B cell (primary cell): ENCODE results near the gene FOXQ1. TPM values are rescaled to one million over a fixed set of nuclear protein-coding genes. Genes with fewer than 3 reads are reported as not detected.

Experiments
- ATAC-seq: fragments of 200-7000 bp; cut with Tn5 transposase; one replicate; pipeline ENCODE4 v1.10.0; 2021; ENCODE audit warnings: low read depth, mild to moderate bottlenecking, moderate number of reproducible peaks, moderate library complexity
- CTCF ChIA-PET: fragments of 350-600 bp; sonication (Branson Sonifier 250); formaldehyde crosslinking; loops from one replicate; lab custom pipeline; 2021; ENCODE audit warnings: antibody characterized with exemption, inconsistent platforms; lab: Charles Lee
- POLR2A ChIA-PET: fragments of 350-600 bp; sonication (Branson Sonifier 250); formaldehyde crosslinking; loops from one replicate; lab custom pipeline; 2021; ENCODE audit warnings: antibody characterized with exemption; lab: Charles Lee
- DNase-seq: peaks from one replicate; pipeline ENCODE4 v3.0.0; 2013
- H2AFZ ChIP-seq: 2 replicates; pipeline ENCODE4 v1.6.1; 2012; ENCODE audit warnings: mild to moderate bottlenecking, low read depth, low read length; ENCODE audit not compliant: insufficient read depth, poor library complexity, severe bottlenecking
- H3K27ac ChIP-seq, 2 donors: 1 replicate in 1 of 2; 2 replicates in 1 of 2; pipeline ENCODE4 v1.5.1; 2012 to 2013; ENCODE audit warnings: low read length in 2 of 2, mild to moderate bottlenecking in 2 of 2, moderate library complexity in 1 of 2
- H3K27me3 ChIP-seq, 4 experiments: fragments of 200-600 bp in 1 of 4; sonication (generic) in 1 of 4; replicated peaks in 1 of 4; 1 replicate in 2 of 4; 2 replicates in 2 of 4; pipeline versions ENCODE4 v1.6.1 to v1.7.0; 2013 to 2016; ENCODE audit warnings: low read length in 3 of 4, mild to moderate bottlenecking in 2 of 4, mixed read lengths in 1 of 4, moderate library complexity in 1 of 4; ENCODE audit not compliant: insufficient read depth in 4 of 4, control insufficient read depth in 3 of 4; ENCODE audit errors: control extremely low read depth in 1 of 4
- H3K36me3 ChIP-seq, 2 experiments: replicated peaks in 1 of 2; 1 replicate in 1 of 2; 2 replicates in 1 of 2; pipeline versions ENCODE4 v1.6.1 to v1.7.1; 2013; ENCODE audit warnings: low read length in 1 of 2; ENCODE audit not compliant: insufficient read depth in 2 of 2, control insufficient read depth in 1 of 2; ENCODE audit errors: control extremely low read depth in 1 of 2, extremely low read depth in 1 of 2
- H3K4me1 ChIP-seq, 2 donors: fragments of 200-600 bp in 1 of 2; sonication (generic) in 1 of 2; 1 replicate in 1 of 2; 2 replicates in 1 of 2; pipeline versions ENCODE4 v1.5.1 to v1.6.1; 2013 to 2017; ENCODE audit warnings: low read length in 2 of 2; ENCODE audit not compliant: control insufficient read depth in 2 of 2, insufficient read depth in 2 of 2
- H3K4me2 ChIP-seq: replicated peaks from 2 replicates; pipeline ENCODE3; 2012; ENCODE audit warnings: mild to moderate bottlenecking, low read depth, low read length; ENCODE audit not compliant: poor library complexity, severe bottlenecking
- H3K4me3 ChIP-seq, 5 experiments: fragments of 200-600 bp in 1 of 5; sonication (generic) in 1 of 5; 1 replicate in 3 of 5; 2 replicates in 2 of 5; pipeline versions ENCODE4 v1.5.1 to v1.7.0; 2011 to 2016; ENCODE audit warnings: low read length in 4 of 5, mild to moderate bottlenecking in 4 of 5, low read depth in 2 of 5, control low read depth in 1 of 5, moderate library complexity in 1 of 5; ENCODE audit not compliant: insufficient read depth in 1 of 5; ENCODE audit errors: control extremely low read depth in 1 of 5, extremely low read depth in 1 of 5
- H3K79me2 ChIP-seq: fragments of 200-600 bp; sonication (generic); one replicate; pipeline ENCODE4 v1.6.0; 2016; ENCODE audit warnings: low read length; ENCODE audit not compliant: control insufficient read depth, insufficient read depth
- H3K9ac ChIP-seq: fragments of 200-600 bp; sonication (generic); 2 replicates; pipeline ENCODE4 v1.6.1; 2017; ENCODE audit warnings: mild to moderate bottlenecking, low read length, moderate library complexity
- H3K9me3 ChIP-seq, 3 donors: one replicate each; pipeline versions ENCODE4 v1.6.1 to v1.7.1; 2013; ENCODE audit warnings: low read length in 2 of 3; ENCODE audit not compliant: control insufficient read depth in 2 of 3, insufficient read depth in 1 of 3; ENCODE audit errors: control extremely low read depth in 1 of 3
- H4K20me1 ChIP-seq: 2 replicates; pipeline ENCODE4 v1.6.0; 2012; ENCODE audit warnings: mild to moderate bottlenecking, low read length; ENCODE audit not compliant: insufficient read depth, control insufficient read depth, poor library complexity, severe bottlenecking
- H3K27ac Mint-ChIP-seq: one replicate; pipeline ENCODE4 v1.8.0; 2021; ENCODE audit warnings: mixed read lengths
- H3K27me3 Mint-ChIP-seq: one replicate; pipeline ENCODE4 v1.8.0; 2021; ENCODE audit warnings: mixed read lengths
- H3K4me1 Mint-ChIP-seq: one replicate; pipeline ENCODE4 v1.8.0; 2021; ENCODE audit warnings: mixed read lengths
- H3K4me3 Mint-ChIP-seq: one replicate; pipeline ENCODE4 v1.8.0; 2021; ENCODE audit warnings: mixed read lengths
- H3K9me3 Mint-ChIP-seq: one replicate; pipeline ENCODE4 v1.8.0; 2022; ENCODE audit warnings: mixed read lengths; ENCODE audit not compliant: insufficient read depth
- CTCF ChIP-seq: fragments of 200-600 bp; IDR thresholded peaks from one replicate; pipeline ENCODE4 v1.8.0; 2022; ENCODE audit warnings: antibody characterized with exemption, mild to moderate bottlenecking
- EZH2 ChIP-seq: IDR thresholded peaks from 2 replicates; pipeline ENCODE4 v1.6.1; 2012; ENCODE audit warnings: borderline replicate concordance, low read depth, mild to moderate bottlenecking, moderate library complexity, low read length; ENCODE audit not compliant: insufficient read depth, poor library complexity, severe bottlenecking
- WGBS: methylation state at CpG from one replicate; pipeline ENCODE4 v1.1.5; 2013; ENCODE audit warnings: missing lambda C conversion rate; ENCODE audit not compliant: insufficient coverage; 5-methylcytosine and 5-hydroxymethylcytosine counted together
- intact Hi-C: fragments of 100-400 bp; cut with micrococcal nuclease; formaldehyde crosslinking; loops from one replicate; pipeline ENCODE4 v1.10.0; 2022
- polyA minus RNA-seq: library from RNA; depleted of rRNA, polyadenylated mRNA; stranded (reverse); fragments of >200 nt; gene quantifications from 2 replicates; pipeline ENCODE4 v1.2.3, GENCODE V29; 2012
- polyA plus RNA-seq: library from polyadenylated mRNA; depleted of rRNA; stranded (reverse); fragments of >200 nt; gene quantifications from 2 replicates; pipeline ENCODE4 v1.2.3, GENCODE V29; 2012
- total RNA-seq, 2 donors: library from RNA; stranded (reverse); fragments of 120-200 nt in 1 of 2; gene quantifications; 1 replicate in 1 of 2; 2 replicates in 1 of 2; pipeline versions ENCODE4 v1.2.3 to v1.2.4, GENCODE V29; 2013 to 2022

The FOXQ1 gene
- total RNA-seq (not detected in 2 replicates), polyA plus RNA-seq (not detected in 2 replicates), polyA minus RNA-seq (not detected in 2 replicates)
- total RNA-seq (2013): not detected

GRCh38 chr6:1311400-1312202, at the start of gene FOXQ1:
Gene FOXQ1 (plus strand): TSS chr6:1312098. CDS start chr6:1312705, 607 bp downstream.
- ATAC-seq (no peak), DNase-seq (peak; percentile 30)
- Histone ChIP-seq H3K4me3 (peak within 1 kb of the TSS in 3 of 5 experiments; percentile 25 to 44 (median 30)), H3K9ac (peak within 1 kb of the TSS; percentile 39), H3K79me2 (no peaks in the 10 kb centered on the region), H2AFZ (peak within 1 kb of the TSS; percentile 22), H3K27me3 (peaks cover 0 to 62% (median 43%) of the 10 kb centered on the region in 4 experiments), H3K27ac (no peak within 1 kb of the TSS), H3K36me3 (no peaks in the 10 kb centered on the region), H3K9me3 (peaks cover 0 to 5% (median 0%) of the 10 kb centered on the region in 3 donors), H3K4me1 (peaks cover 25 to 36% of the 10 kb centered on the region in 2 donors), H3K4me2 (peak within 1 kb of the TSS; percentile 69), H4K20me1 (no peaks in the 10 kb centered on the region)
- Mint-ChIP-seq H3K27ac (no peak within 1 kb of the TSS), H3K4me3 (peak within 1 kb of the TSS; percentile 80), H3K4me1 (peaks cover 29% of the 10 kb centered on the region), H3K27me3 (peaks cover 73% of the 10 kb centered on the region), H3K9me3 (no peaks in the 10 kb centered on the region)
- TF ChIP-seq CTCF (no peak), EZH2 (no peak)
- intact Hi-C loops: no loop called here
- POLR2A ChIA-PET: no interaction called here
- CTCF ChIA-PET: no interaction called here
- 3% methylated on average over 75 of the region's 75 CpGs for WGBS

GRCh38 chr6:1262704-1263038, 49.2 kb upstream of the FOXQ1 start:
- no peak for ATAC-seq
- intact Hi-C loops: no loop called here
- H3K4me1 ChIP-seq: no peaks in the 10 kb centered on the region

More at GRCh38 chr6:1262704-1263038, 49.2 kb upstream of the FOXQ1 start:
- 80% methylated on average over 6 of the region's 6 CpGs for WGBS
- DNase-seq: no peak
- H3K9ac ChIP-seq: no peak overlapping the region
- no peaks in the 10 kb centered on the region for H3K79me2 ChIP-seq
- Mint-ChIP-seq H3K9me3 (no peaks in the 10 kb centered on the region), H3K4me3 (no peak overlapping the region), H3K4me1 (no peaks in the 10 kb centered on the region), H3K27ac (no peak overlapping the region), H3K27me3 (peaks cover 14% of the 10 kb centered on the region)
- no peaks in the 10 kb centered on the region for H3K36me3 ChIP-seq
- no peak overlapping the region for H3K4me2 ChIP-seq
- H3K27me3 ChIP-seq: peaks cover 0 to 2% (median 0%) of the 10 kb centered on the region in 4 experiments
- POLR2A ChIA-PET: no interaction called here
- TF ChIP-seq CTCF: no peak
- TF ChIP-seq EZH2: no peak
- CTCF ChIA-PET: no interaction called here
- H3K9me3 ChIP-seq: no peaks in the 10 kb centered on the region
- no peak overlapping the region for H2AFZ ChIP-seq
- H4K20me1 ChIP-seq: no peaks in the 10 kb centered on the region
- no peak overlapping the region for H3K4me3 ChIP-seq
- no peak overlapping the region for H3K27ac ChIP-seq
